ENCODE results near the gene DGKB.

DNA sequence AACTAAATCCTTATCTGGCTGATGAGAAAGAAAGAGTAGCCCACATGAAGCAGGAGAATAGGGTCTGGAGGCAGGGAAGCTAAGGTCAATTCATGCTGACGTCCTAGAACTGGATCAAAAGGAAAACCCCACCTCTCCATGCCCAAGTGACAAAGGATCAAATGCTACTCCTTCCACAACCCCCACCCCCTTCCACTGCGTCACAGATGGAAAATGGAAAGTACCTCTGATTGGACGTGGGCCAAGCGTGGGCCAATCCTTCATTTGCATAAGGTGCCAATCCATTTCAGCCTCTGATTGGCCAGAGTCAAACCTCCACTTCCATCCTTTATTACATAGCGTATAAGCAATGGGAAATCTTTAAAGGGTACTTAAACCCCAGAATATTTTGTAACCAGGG lies 481.8 kb downstream of the DGKB start:
- TF ChIP-seq YY1 (IDR thresholded peaks at IDR 0.05; ENCODE audit: low read depth) (no peak), USF1 (IDR thresholded peaks at IDR 0.05) (no peak), RAD21 (IDR thresholded peaks at IDR 0.05; ENCODE audit: low read depth) (no peak), EP300 (IDR thresholded peaks at IDR 0.05; ENCODE audit: borderline replicate concordance) (no peak), TCF12 (IDR thresholded peaks at IDR 0.05; ENCODE audit: low read depth) (no peak), ZBTB7A (IDR thresholded peaks at IDR 0.05; ENCODE audit: low read depth) (no peak), FOXM1 (IDR thresholded peaks at IDR 0.05; ENCODE audit: borderline replicate concordance, low read depth) (no peak)
- TF ChIP-seq, protein P1, sequence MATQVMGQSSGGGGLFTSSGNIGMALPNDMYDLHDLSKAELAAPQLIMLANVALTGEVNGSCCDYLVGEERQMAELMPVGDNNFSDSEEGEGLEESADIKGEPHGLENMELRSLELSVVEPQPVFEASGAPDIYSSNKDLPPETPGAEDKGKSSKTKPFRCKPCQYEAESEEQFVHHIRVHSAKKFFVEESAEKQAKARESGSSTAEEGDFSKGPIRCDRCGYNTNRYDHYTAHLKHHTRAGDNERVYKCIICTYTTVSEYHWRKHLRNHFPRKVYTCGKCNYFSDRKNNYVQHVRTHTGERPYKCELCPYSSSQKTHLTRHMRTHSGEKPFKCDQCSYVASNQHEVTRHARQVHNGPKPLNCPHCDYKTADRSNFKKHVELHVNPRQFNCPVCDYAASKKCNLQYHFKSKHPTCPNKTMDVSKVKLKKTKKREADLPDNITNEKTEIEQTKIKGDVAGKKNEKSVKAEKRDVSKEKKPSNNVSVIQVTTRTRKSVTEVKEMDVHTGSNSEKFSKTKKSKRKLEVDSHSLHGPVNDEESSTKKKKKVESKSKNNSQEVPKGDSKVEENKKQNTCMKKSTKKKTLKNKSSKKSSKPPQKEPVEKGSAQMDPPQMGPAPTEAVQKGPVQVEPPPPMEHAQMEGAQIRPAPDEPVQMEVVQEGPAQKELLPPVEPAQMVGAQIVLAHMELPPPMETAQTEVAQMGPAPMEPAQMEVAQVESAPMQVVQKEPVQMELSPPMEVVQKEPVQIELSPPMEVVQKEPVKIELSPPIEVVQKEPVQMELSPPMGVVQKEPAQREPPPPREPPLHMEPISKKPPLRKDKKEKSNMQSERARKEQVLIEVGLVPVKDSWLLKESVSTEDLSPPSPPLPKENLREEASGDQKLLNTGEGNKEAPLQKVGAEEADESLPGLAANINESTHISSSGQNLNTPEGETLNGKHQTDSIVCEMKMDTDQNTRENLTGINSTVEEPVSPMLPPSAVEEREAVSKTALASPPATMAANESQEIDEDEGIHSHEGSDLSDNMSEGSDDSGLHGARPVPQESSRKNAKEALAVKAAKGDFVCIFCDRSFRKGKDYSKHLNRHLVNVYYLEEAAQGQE (IDR thresholded peaks at IDR 0.05; ENCODE audit: low read depth), result no peak

Data from Ishikawa (cell line).